ENCODE results near the gene SORBS2.

DNA sequence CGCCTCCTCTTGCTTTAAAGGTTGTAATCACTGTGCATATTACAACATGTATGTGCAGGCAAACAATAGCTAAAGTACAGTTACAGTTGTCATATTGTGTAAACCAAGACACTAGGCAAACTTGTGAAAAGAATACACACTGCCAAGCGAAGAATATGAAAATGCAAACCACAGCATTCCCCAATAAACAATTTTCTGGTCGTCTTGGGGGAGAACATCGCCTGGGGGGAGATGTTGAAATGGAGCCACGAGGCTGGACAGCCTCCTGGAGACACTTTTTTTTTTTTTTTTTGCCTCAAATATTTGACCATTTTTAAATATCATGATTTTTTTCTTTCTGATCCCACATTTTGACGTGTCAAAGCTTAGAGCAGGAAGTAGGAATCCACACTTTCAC, 225.0 kb downstream of the SORBS2 start:
- TF ChIP-seq EP300 (IDR thresholded peaks at IDR 0.05) (no peak), CTCF (IDR thresholded peaks at IDR 0.05) (no peak), POLR2AphosphoS5 (IDR thresholded peaks at IDR 0.05) (no peak), POLR2A (IDR thresholded peaks at IDR 0.05) (no peak)
